IMR-90 (cell line): ENCODE measurements around the gene ABCC10. TPM values are rescaled to one million over a fixed set of nuclear protein-coding genes. Genes with fewer than 3 reads are reported as not detected.

Experiments
- ATAC-seq: fragments of 200-7000 bp; cut with Tn5 transposase; 2 replicates; pipeline ENCODE4 v1.9.1; 2020; ENCODE audit warnings: low read depth, mild to moderate bottlenecking, moderate library complexity
- BruUV-seq: library from RNA; stranded (reverse); fragments of 400-500 nt; replicated peaks from 2 replicates; lab custom pipeline; 2021; lab: Mats Ljungman, UMichigan
- CTCF ChIA-PET: fragments of 300-600 bp; formaldehyde crosslinking; extraction: SDS; loops from one replicate; lab custom pipeline; 2021; ENCODE audit warnings: antibody characterized with exemption; lab: Yijun Ruan, JAX
- POLR2A ChIA-PET: fragments of 300-600 bp; sonication (Branson Sonifier 250); formaldehyde crosslinking; loops from one replicate; lab custom pipeline; 2022; ENCODE audit warnings: antibody characterized with exemption; ENCODE audit not compliant: unreplicated experiment; lab: Charles Lee
- DNase-seq: peaks from one replicate; pipeline ENCODE4 v3.0.0; 2013
- H2AFZ ChIP-seq: replicated peaks from 2 replicates; pipeline ENCODE3; 2013; ENCODE audit warnings: low read length, mild to moderate bottlenecking; ENCODE audit not compliant: poor library complexity
- H2AK5ac ChIP-seq: 2 replicates; pipeline ENCODE4 v1.6.1; 2013; ENCODE audit warnings: low read depth, low read length, inconsistent platforms
- H2AK9ac ChIP-seq: replicated peaks from 2 replicates; pipeline ENCODE3; 2013; ENCODE audit warnings: mild to moderate bottlenecking, low read depth, low read length, moderate library complexity; ENCODE audit not compliant: poor library complexity
- H2BK120ac ChIP-seq: 2 replicates; pipeline ENCODE4 v1.6.1; 2013; ENCODE audit warnings: low read depth, low read length, inconsistent platforms
- H2BK15ac ChIP-seq: 3 replicates; pipeline ENCODE4 v1.6.1; 2013; ENCODE audit warnings: low read depth, low read length, inconsistent platforms
- H2BK20ac ChIP-seq: 2 replicates; pipeline ENCODE4 v1.6.1; 2013; ENCODE audit warnings: low read depth, mild to moderate bottlenecking, inconsistent platforms, low read length, moderate library complexity
- H2BK5ac ChIP-seq: 2 replicates; pipeline ENCODE4 v1.6.1; 2013; ENCODE audit warnings: mild to moderate bottlenecking, low read depth, low read length, inconsistent platforms; ENCODE audit not compliant: poor library complexity, severe bottlenecking
- H3K14ac ChIP-seq: replicated peaks from 2 replicates; pipeline ENCODE4 v1.6.1; 2013; ENCODE audit warnings: low read depth, low read length, inconsistent platforms
- H3K18ac ChIP-seq: 2 replicates; pipeline ENCODE4 v1.6.1; 2013; ENCODE audit warnings: low read depth, low read length, control low read depth
- H3K23ac ChIP-seq: 2 replicates; pipeline ENCODE4 v1.6.1; 2013; ENCODE audit warnings: low read depth, low read length, inconsistent platforms
- H3K27ac ChIP-seq: 2 replicates; pipeline ENCODE4 v1.5.1; 2013; ENCODE audit warnings: mild to moderate bottlenecking, control low read depth, low read length; ENCODE audit not compliant: insufficient read depth
- H3K27me3 ChIP-seq: 2 replicates; pipeline ENCODE4 v1.6.1; 2013; ENCODE audit warnings: low read length; ENCODE audit not compliant: control insufficient read depth, insufficient read depth
- H3K36me3 ChIP-seq: 2 replicates; pipeline ENCODE4 v1.6.1; 2013; ENCODE audit warnings: low read length, mixed read lengths; ENCODE audit not compliant: control insufficient read depth, insufficient read depth
- H3K4ac ChIP-seq: 2 replicates; pipeline ENCODE4 v1.6.1; 2013; ENCODE audit warnings: low read depth, low read length, inconsistent platforms
- H3K4me1 ChIP-seq: 2 replicates; pipeline ENCODE4 v1.6.1; 2013; ENCODE audit warnings: low read length, mixed read lengths; ENCODE audit not compliant: control insufficient read depth, insufficient read depth
- H3K4me2 ChIP-seq: 2 replicates; pipeline ENCODE4 v1.6.1; 2013; ENCODE audit warnings: low read depth, mild to moderate bottlenecking, control low read depth, low read length, moderate library complexity
- H3K4me3 ChIP-seq: 2 replicates; pipeline ENCODE4 v1.5.1; 2013; ENCODE audit warnings: low read depth, mild to moderate bottlenecking, control low read depth, low read length, moderate library complexity; ENCODE audit not compliant: insufficient read depth
- H3K56ac ChIP-seq: 2 replicates; pipeline ENCODE4 v1.6.1; 2013; ENCODE audit warnings: low read length, inconsistent platforms; ENCODE audit not compliant: insufficient read depth; ENCODE audit errors: extremely low read depth
- H3K79me1 ChIP-seq, 2 experiments: 2 replicates each; pipeline ENCODE4 v1.6.1; 2013; ENCODE audit warnings: low read length in 2 of 2, inconsistent platforms in 1 of 2, low read depth in 1 of 2
- H3K9ac ChIP-seq: 2 replicates; pipeline ENCODE4 v1.6.1; 2013; ENCODE audit warnings: low read depth, low read length, control low read depth
- H3K9me1 ChIP-seq: 2 replicates; pipeline ENCODE4 v1.6.1; 2013; ENCODE audit warnings: low read length, inconsistent platforms; ENCODE audit not compliant: insufficient read depth
- H3K9me3 ChIP-seq: 2 replicates; pipeline ENCODE4 v1.6.1; 2013; ENCODE audit warnings: low read length; ENCODE audit not compliant: control insufficient read depth, insufficient read depth
- H4K20me1 ChIP-seq: 2 replicates; pipeline ENCODE4 v1.6.1; 2013; ENCODE audit warnings: low read length, inconsistent platforms; ENCODE audit not compliant: insufficient read depth
- H4K5ac ChIP-seq: 2 replicates; pipeline ENCODE4 v1.6.1; 2013; ENCODE audit warnings: mild to moderate bottlenecking, low read depth, low read length, control low read depth
- H4K8ac ChIP-seq, 2 experiments: 2 replicates each; pipeline ENCODE4 v1.6.1; 2013; ENCODE audit warnings: low read depth in 2 of 2, low read length in 2 of 2, control low read depth in 1 of 2, inconsistent platforms in 1 of 2
- H4K91ac ChIP-seq: 2 replicates; pipeline ENCODE4 v1.6.1; 2013; ENCODE audit warnings: low read depth, low read length, inconsistent platforms; ENCODE audit not compliant: insufficient read depth
- BHLHE40 ChIP-seq: fragments of 150-350 bp; IDR thresholded peaks from 2 replicates; pipeline ENCODE4 v1.6.1; 2016; ENCODE audit warnings: mild to moderate bottlenecking, low read depth, low read length
- CEBPB ChIP-seq: IDR thresholded peaks from 2 replicates; pipeline ENCODE4 v1.6.1; 2012; ENCODE audit warnings: low read depth, low read length, improper control_type of control experiment
- CHD1 ChIP-seq: IDR thresholded peaks from 2 replicates; pipeline ENCODE4 v1.6.1; 2012; ENCODE audit warnings: low read depth, low read length, improper control_type of control experiment
- CTCF ChIP-seq: conservative IDR thresholded peaks from 2 replicates; pipeline ENCODE4 v1.5.1; 2012; ENCODE audit warnings: mild to moderate bottlenecking, low read depth, low read length, improper control_type of control experiment
- FOS ChIP-seq: fragments of 150-350 bp; IDR thresholded peaks from 2 replicates; pipeline ENCODE4 v1.6.1; 2016; ENCODE audit warnings: low read depth, low read length
- MAFK ChIP-seq: IDR thresholded peaks from 2 replicates; pipeline ENCODE4 v1.6.1; 2012; ENCODE audit warnings: low read depth, low read length, improper control_type of control experiment
- MAZ ChIP-seq: IDR thresholded peaks from 2 replicates; pipeline ENCODE4 v1.6.1; 2012; ENCODE audit warnings: low read depth, mild to moderate bottlenecking, low read length, improper control_type of control experiment, moderate library complexity, borderline replicate concordance
- MXI1 ChIP-seq: IDR thresholded peaks from 2 replicates; pipeline ENCODE4 v1.6.1; 2012; ENCODE audit warnings: low read depth, mild to moderate bottlenecking, low read length, moderate library complexity, borderline replicate concordance
- NFE2L2 ChIP-seq: fragments of 150-350 bp; IDR thresholded peaks from 2 replicates; pipeline ENCODE4 v1.6.1; 2016; ENCODE audit warnings: low read depth, mild to moderate bottlenecking, low read length
- POLR2A ChIP-seq: IDR thresholded peaks from 2 replicates; pipeline ENCODE4 v1.6.1; 2012; ENCODE audit warnings: mild to moderate bottlenecking, low read depth, low read length
- RAD21 ChIP-seq: IDR thresholded peaks from 2 replicates; pipeline ENCODE4 v1.6.1; 2012; ENCODE audit warnings: low read length, improper control_type of control experiment
- RCOR1 ChIP-seq: IDR thresholded peaks from 2 replicates; pipeline ENCODE4 v1.6.1; 2012; ENCODE audit warnings: mild to moderate bottlenecking, low read length, improper control_type of control experiment; ENCODE audit not compliant: insufficient replicate concordance
- RFX5 ChIP-seq: IDR thresholded peaks from 2 replicates; pipeline ENCODE4 v1.8.0; 2012; ENCODE audit warnings: low read depth, mild to moderate bottlenecking, low read length, moderate library complexity
- SMC3 ChIP-seq: fragments of 150-350 bp; IDR thresholded peaks from 2 replicates; pipeline ENCODE4 v1.6.1; 2016; ENCODE audit warnings: low read depth, mild to moderate bottlenecking, antibody characterized with exemption, low read length, moderate library complexity
- USF2 ChIP-seq: fragments of 150-350 bp; IDR thresholded peaks from 2 replicates; pipeline ENCODE4 v1.6.1; 2017; ENCODE audit warnings: mild to moderate bottlenecking, antibody characterized with exemption, low read length, low read depth
- WGBS, 2 experiments: methylation state at CpG; one replicate each; pipeline versions ENCODE4 v1.1.5 to v1.1.7; 2013; ENCODE audit warnings: missing lambda C conversion rate in 2 of 2; ENCODE audit not compliant: insufficient read length in 1 of 2; ENCODE audit errors: extremely low coverage in 2 of 2; 5-methylcytosine and 5-hydroxymethylcytosine counted together
- dilution Hi-C: fragments of 300-500 bp; cut with HindIII; formaldehyde crosslinking; loops from one replicate; pipeline ENCODE4 v1.14.3; 2018; ENCODE audit warnings: low sequenced_read_pairs; ENCODE audit not compliant: unreplicated experiment
- in situ Hi-C: fragments of 300-500 bp; cut with MboI; formaldehyde crosslinking; loops from 3 replicates; pipeline ENCODE4 v1.14.3; 2019; ENCODE audit warnings: low sequenced_read_pairs, inconsistent platforms, mixed read lengths
- intact Hi-C: fragments of 100-400 bp; cut with micrococcal nuclease; formaldehyde crosslinking; loops from 2 replicates; pipeline ENCODE4 v1.10.0; 2022
- polyA plus RNA-seq, 3 experiments: library from polyadenylated mRNA; depleted of rRNA; stranded (reverse); fragments of >200 nt; gene quantifications; 2 replicates each; pipeline ENCODE4 v1.2.3, GENCODE V29; 2012; ENCODE audit warnings: low replicate concordance in 1 of 3
- total RNA-seq: library from RNA; depleted of rRNA; stranded (reverse); fragments of >200 nt; gene quantifications from 2 replicates; pipeline ENCODE4 v1.2.3, GENCODE V29; 2012

The ABCC10 gene
- total and polyA plus RNA-seq, 2 of the 4 experiments (the other 2 are of a cell fraction), result 7.0 to 26.3 TPM

GRCh38 chr6:43432009-43432945, 4.9 kb downstream of the ABCC10 start:
- Histone ChIP-seq H3K23ac (no peak overlapping the region), H2BK120ac (no peak overlapping the region), H3K4me1 (peaks cover 15% of the 10 kb centered on the region), H3K9ac (no peak overlapping the region), H3K4ac (no peak overlapping the region), H2AFZ (no peak overlapping the region), H3K36me3 (peaks cover 16% of the 10 kb centered on the region), H4K91ac (no peak overlapping the region), H3K56ac (no peak overlapping the region), H3K9me3 (no peaks in the 10 kb centered on the region), H3K18ac (no peak overlapping the region), H2AK5ac (no peak overlapping the region), H2BK5ac (no peak overlapping the region), H3K14ac (no peak overlapping the region), H4K20me1 (no peaks in the 10 kb centered on the region; the same call in 1 of the 2 replicates), H2BK20ac (no peak overlapping the region), H3K4me2 (no peak overlapping the region), H4K8ac (no peak overlapping the region), H2BK15ac (no peak overlapping the region), H3K27ac (no peak overlapping the region), H3K9me1 (peaks cover 21% of the 10 kb centered on the region; the same call in 1 of the 2 replicates), H2AK9ac (no peak overlapping the region), H3K79me1 (peaks cover 21 to 36% of the 10 kb centered on the region in 2 experiments), H4K5ac (no peak overlapping the region), H3K27me3 (no peaks in the 10 kb centered on the region), H3K4me3 (no peak overlapping the region)
- DNase-seq (no peak), ATAC-seq (no peak)
- 100% methylated on average over 3 of the region's 19 CpGs; no CpG with 5 or more reads in 1 of the 2 experiments for WGBS, 2 experiments
- dilution Hi-C loops (no loop called here), in situ Hi-C loops (no loop called here), intact Hi-C loops (no loop called here)
- no TSS peak for BruUV-seq
- ChIA-PET POLR2A (no interaction called here), CTCF (no interaction called here)
- TF ChIP-seq RAD21 (no peak), NFE2L2 (no peak), CEBPB (no peak), BHLHE40 (no peak), SMC3 (no peak), MAFK (no peak), POLR2A (no peak), MAZ (no peak), RFX5 (no peak), USF2 (no peak), MXI1 (no peak), CTCF (no peak), FOS (no peak), CHD1 (no peak), RCOR1 (no peak)
